ENCODE measurements around the gene BGN. TPM values are rescaled to one million over a fixed set of nuclear protein-coding genes. Genes with fewer than 3 reads are reported as not detected.

BGN gene
- total RNA-seq, 2 experiments from 2014 or later = not detected

GRCh38 chrX:153499341-153499740 is 4.6 kb downstream of the BGN start:
- no peaks in the 10 kb centered on the region for H3K36me3 ChIP-seq (ENCODE audit: insufficient read depth, low read length)
- DNase-seq (ENCODE audit: low spot score) = no peak
- H4K20me1 ChIP-seq (ENCODE audit: insufficient read depth, low read length) = no peaks in the 10 kb centered on the region
- no peaks in the 10 kb centered on the region for H3K4me1 ChIP-seq (ENCODE audit: insufficient read depth, low read length, poor library complexity, severe bottlenecking)
- H3K79me2 ChIP-seq (ENCODE audit: insufficient read depth, low read depth, low read length) = no peaks in the 10 kb centered on the region
- CTCF ChIA-PET (ENCODE audit: unreplicated experiment) = no interaction called here
- H3K9me2 ChIP-seq (ENCODE audit: insufficient read depth, low read length) = no peaks in the 10 kb centered on the region
- BruUV-seq (replicated peaks) = no TSS peak
- TF ChIP-seq CTCF (conservative IDR thresholded peaks at IDR 0.05; ENCODE audit: low read length) = no peak
- no peak for TF ChIP-seq EZH2phosphoT487 (IDR thresholded peaks at IDR 0.05; ENCODE audit: borderline replicate concordance, low read depth, low read length)
- intact Hi-C loops (cut with micrococcal nuclease; ENCODE audit: unreplicated experiment) = no loop called here
- H3K9me3 ChIP-seq (ENCODE audit: low read length) = no peaks in the 10 kb centered on the region
- no peak overlapping the region for H3K4me2 ChIP-seq (ENCODE audit: low read length)
- POLR2A ChIA-PET = no interaction called here
- no peak overlapping the region for H3K4me3 ChIP-seq (ENCODE audit: low read depth, low read length, poor library complexity, severe bottlenecking)
- no peak overlapping the region for H3K27ac ChIP-seq (ENCODE audit: low read depth, low read length, poor library complexity, severe bottlenecking)
- H2AFZ ChIP-seq (ENCODE audit: low read length) = no peak overlapping the region

- POLR2A ChIA-PET = no interaction called here
- H3K36me3 ChIP-seq (ENCODE audit: insufficient read depth, low read length) = no peaks in the 10 kb centered on the region
- CTCF ChIA-PET (ENCODE audit: unreplicated experiment) = no interaction called here
- no peak overlapping the region for H2AFZ ChIP-seq (ENCODE audit: low read length)
- no peak overlapping the region for H3K27ac ChIP-seq (ENCODE audit: low read depth, low read length, poor library complexity, severe bottlenecking)
- H3K9me3 ChIP-seq (ENCODE audit: low read length) = no peaks in the 10 kb centered on the region
- no peak overlapping the region for H3K4me3 ChIP-seq (ENCODE audit: low read depth, low read length, poor library complexity, severe bottlenecking)
- TF ChIP-seq EZH2phosphoT487 (IDR thresholded peaks at IDR 0.05; ENCODE audit: borderline replicate concordance, low read depth, low read length) (no peak), CTCF (conservative IDR thresholded peaks at IDR 0.05; ENCODE audit: low read length) (no peak)
- no peak overlapping the region for H3K4me2 ChIP-seq (ENCODE audit: low read length)
- H3K4me1 ChIP-seq (ENCODE audit: insufficient read depth, low read length, poor library complexity, severe bottlenecking) = no peaks in the 10 kb centered on the region
- intact Hi-C loops (cut with micrococcal nuclease; ENCODE audit: unreplicated experiment) = no loop called here
- no TSS peak for BruUV-seq (replicated peaks)
- H3K79me2 ChIP-seq (ENCODE audit: insufficient read depth, low read depth, low read length) = no peaks in the 10 kb centered on the region
- DNase-seq (ENCODE audit: low spot score) = no peak
- H3K9me2 ChIP-seq (ENCODE audit: insufficient read depth, low read length) = no peaks in the 10 kb centered on the region
- no peaks in the 10 kb centered on the region for H4K20me1 ChIP-seq (ENCODE audit: insufficient read depth, low read length)
Observed at GRCh38 chrX:153499876-153500275, 5.1 kb downstream of the BGN start.

- no peaks in the 10 kb centered on the region for H3K4me1 ChIP-seq (ENCODE audit: insufficient read depth, low read length, poor library complexity, severe bottlenecking)
- no peaks in the 10 kb centered on the region for H3K9me2 ChIP-seq (ENCODE audit: insufficient read depth, low read length)
- TF ChIP-seq CTCF (conservative IDR thresholded peaks at IDR 0.05; ENCODE audit: low read length) (no peak), EZH2phosphoT487 (IDR thresholded peaks at IDR 0.05; ENCODE audit: borderline replicate concordance, low read depth, low read length) (no peak)
- no TSS peak for BruUV-seq (replicated peaks)
- H4K20me1 ChIP-seq (ENCODE audit: insufficient read depth, low read length) = no peaks in the 10 kb centered on the region
- H3K36me3 ChIP-seq (ENCODE audit: insufficient read depth, low read length) = no peaks in the 10 kb centered on the region
- H3K9me3 ChIP-seq (ENCODE audit: low read length) = no peaks in the 10 kb centered on the region
- intact Hi-C loops (cut with micrococcal nuclease; ENCODE audit: unreplicated experiment) = no loop called here
- ChIA-PET CTCF (ENCODE audit: unreplicated experiment) (no interaction called here), POLR2A (no interaction called here)
- no peak overlapping the region for H2AFZ ChIP-seq (ENCODE audit: low read length)
- H3K4me2 ChIP-seq (ENCODE audit: low read length) = no peak overlapping the region
- DNase-seq (ENCODE audit: low spot score) = no peak
- H3K27ac ChIP-seq (ENCODE audit: low read depth, low read length, poor library complexity, severe bottlenecking) = no peak overlapping the region
- H3K79me2 ChIP-seq (ENCODE audit: insufficient read depth, low read depth, low read length) = no peaks in the 10 kb centered on the region
- no peak overlapping the region for H3K4me3 ChIP-seq (ENCODE audit: low read depth, low read length, poor library complexity, severe bottlenecking)
Observed at GRCh38 chrX:153500676-153501280, 6.0 kb downstream of the BGN start.
